Fibroblast of villous mesenchyme (primary cell): ENCODE measurements around the gene ZBTB4. TPM values are rescaled to one million over a fixed set of nuclear protein-coding genes. Genes with fewer than 3 reads are reported as not detected.
A peak's percentile ranks its signal among the peaks of the same experiment; 100 is the strongest.

ENCODE experiments used
- DNase-seq: peaks from one replicate; pipeline ENCODE4 v3.0.0-alpha.2; 2010; ENCODE audit warnings: low read depth
- H3K4me3 ChIP-seq: 2 replicates; pipeline ENCODE4 v1.5.1; 2011; ENCODE audit warnings: low read depth, mild to moderate bottlenecking, low read length
- total RNA-seq: library from RNA; depleted of rRNA; stranded (reverse); fragments of >200 nt; gene quantifications from 2 replicates; pipeline ENCODE4 v1.2.3, GENCODE V29; 2012
- TF ChIP-seq, protein P1 (sequence below): IDR thresholded peaks from 2 replicates; pipeline ENCODE4 v1.5.1; 2012; ENCODE audit warnings: low read depth, mild to moderate bottlenecking, low read length; ENCODE audit not compliant: insufficient read depth

Gene ZBTB4
- total RNA-seq, 1 donor, result 37.1 TPM

GRCh38 chr17:7421186-7421585, 58.2 kb downstream of the ZBTB4 start:
- no peak overlapping the region for H3K4me3 ChIP-seq
- DNase-seq, result no peak
- TF ChIP-seq, protein P1, sequence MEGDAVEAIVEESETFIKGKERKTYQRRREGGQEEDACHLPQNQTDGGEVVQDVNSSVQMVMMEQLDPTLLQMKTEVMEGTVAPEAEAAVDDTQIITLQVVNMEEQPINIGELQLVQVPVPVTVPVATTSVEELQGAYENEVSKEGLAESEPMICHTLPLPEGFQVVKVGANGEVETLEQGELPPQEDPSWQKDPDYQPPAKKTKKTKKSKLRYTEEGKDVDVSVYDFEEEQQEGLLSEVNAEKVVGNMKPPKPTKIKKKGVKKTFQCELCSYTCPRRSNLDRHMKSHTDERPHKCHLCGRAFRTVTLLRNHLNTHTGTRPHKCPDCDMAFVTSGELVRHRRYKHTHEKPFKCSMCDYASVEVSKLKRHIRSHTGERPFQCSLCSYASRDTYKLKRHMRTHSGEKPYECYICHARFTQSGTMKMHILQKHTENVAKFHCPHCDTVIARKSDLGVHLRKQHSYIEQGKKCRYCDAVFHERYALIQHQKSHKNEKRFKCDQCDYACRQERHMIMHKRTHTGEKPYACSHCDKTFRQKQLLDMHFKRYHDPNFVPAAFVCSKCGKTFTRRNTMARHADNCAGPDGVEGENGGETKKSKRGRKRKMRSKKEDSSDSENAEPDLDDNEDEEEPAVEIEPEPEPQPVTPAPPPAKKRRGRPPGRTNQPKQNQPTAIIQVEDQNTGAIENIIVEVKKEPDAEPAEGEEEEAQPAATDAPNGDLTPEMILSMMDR, result no peak

DNA sequence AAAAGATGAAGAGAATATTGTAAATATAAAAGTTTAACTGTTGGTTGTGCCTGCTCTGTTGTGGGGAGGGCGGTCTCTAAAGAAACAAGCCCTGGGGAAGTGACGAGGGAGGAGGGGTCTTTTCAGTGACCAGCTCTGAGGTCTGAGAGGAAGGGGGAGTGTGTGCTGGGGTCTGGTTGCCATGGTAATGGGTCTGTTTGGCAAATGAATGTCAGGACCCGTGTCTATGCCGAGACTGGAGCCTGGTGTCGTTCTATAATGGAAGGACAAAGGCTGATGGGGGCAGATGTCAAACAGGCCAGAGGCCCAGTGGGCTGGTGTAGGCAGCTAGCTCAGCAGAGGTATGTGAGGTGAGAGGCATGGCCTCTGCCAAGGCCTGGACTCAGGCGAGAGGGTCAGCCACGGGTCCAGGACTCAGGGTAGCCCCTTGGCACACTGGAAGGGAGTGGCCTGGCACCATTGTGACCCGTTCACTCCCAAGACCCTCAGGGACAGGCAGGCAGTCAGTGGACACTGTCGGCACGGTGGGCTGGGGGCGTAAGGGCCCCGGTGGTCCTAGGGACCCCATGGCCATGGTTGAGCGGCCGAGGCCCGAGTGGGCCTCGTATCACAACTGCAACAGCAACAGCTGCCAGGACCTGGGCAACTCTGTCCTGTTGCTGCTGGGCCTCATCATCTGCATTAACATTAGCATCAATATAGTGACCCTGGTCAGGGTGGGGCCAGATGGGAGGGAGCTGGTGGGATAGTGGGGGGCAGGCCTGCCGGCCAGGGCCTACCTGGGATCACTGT, 59.4 kb downstream of the ZBTB4 start, which contains the start of gene SPEM1:
Gene SPEM1 (plus strand): TSS at position 506 of the 792 bp plus-strand sequence. CDS start 61 bp downstream, at position 567.
- no peak for DNase-seq
- no peak within 1 kb of the TSS for H3K4me3 ChIP-seq
- TF ChIP-seq, protein P1, result no peak

GRCh38 chr17:7418472-7419152, 60.8 kb downstream of the ZBTB4 start:
- no peak overlapping the region for H3K4me3 ChIP-seq
- TF ChIP-seq, protein P1, result no peak
- no peak for DNase-seq

DNA sequence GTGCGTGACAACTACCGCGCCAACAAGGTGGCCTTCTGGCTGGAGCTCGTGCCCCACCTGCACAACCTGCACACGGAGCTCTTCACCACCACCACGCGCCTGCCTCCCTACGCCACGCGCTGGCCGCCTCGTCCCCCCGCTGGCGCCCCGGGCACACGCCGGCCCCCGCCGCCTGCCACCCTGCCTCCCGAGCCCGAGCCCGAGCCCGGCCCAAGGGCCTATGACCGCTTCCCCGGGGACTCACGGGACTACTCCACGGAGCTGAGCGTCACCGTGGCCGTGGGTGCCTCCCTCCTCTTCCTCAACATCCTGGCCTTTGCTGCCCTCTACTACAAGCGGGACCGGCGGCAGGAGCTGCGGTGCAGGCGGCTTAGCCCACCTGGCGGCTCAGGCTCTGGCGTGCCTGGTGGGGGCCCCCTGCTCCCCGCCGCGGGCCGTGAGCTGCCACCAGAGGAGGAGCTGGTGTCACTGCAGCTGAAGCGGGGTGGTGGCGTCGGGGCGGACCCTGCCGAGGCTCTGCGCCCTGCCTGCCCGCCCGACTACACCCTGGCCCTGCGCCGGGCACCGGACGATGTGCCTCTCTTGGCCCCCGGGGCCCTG, 62.3 kb downstream of the ZBTB4 start:
- no peak overlapping the region for H3K4me3 ChIP-seq
- TF ChIP-seq, protein P1, result no peak
- DNase-seq, result no peak

GRCh38 chr17:7416323-7416722, 63.1 kb downstream of the ZBTB4 start:
- TF ChIP-seq, protein P1, result peak; percentile 22
- DNase-seq, result no peak
- no peak overlapping the region for H3K4me3 ChIP-seq

- DNase-seq, result no peak
- TF ChIP-seq, protein P1, result no peak
- no peak overlapping the region for H3K4me3 ChIP-seq
Observed at GRCh38 chr17:7415784-7416183, 63.6 kb downstream of the ZBTB4 start.
